Lung (tissue), 12 donors: ENCODE measurements around the gene PLEKHF1. TPM values are rescaled to one million over a fixed set of nuclear protein-coding genes. Genes with fewer than 3 reads are reported as not detected.
"Not testable (repeated sequence)": the region's sequence is repeated elsewhere in the genome, so short reads cannot be mapped to it uniquely, and the experiment has no call there.

Source experiments
- ATAC-seq: fragments of 200-7000 bp; cut with Tn5 transposase; one replicate; pipeline ENCODE4 v1.9.1; 2020; ENCODE audit warnings: moderate number of reproducible peaks; ENCODE audit not compliant: insufficient read depth, low FRiP score
- DNase-seq, 3 donors: peaks; one replicate each; pipeline ENCODE4 v3.0.0-alpha.2; 2013 to 2017
- H3K27ac ChIP-seq, 2 donors: one replicate each; pipeline ENCODE4 v1.5.1; 2013; ENCODE audit warnings: mild to moderate bottlenecking in 2 of 2, moderate library complexity in 2 of 2, control low read depth in 1 of 2, inconsistent platforms in 1 of 2, low read depth in 1 of 2, low read length in 1 of 2
- H3K27me3 ChIP-seq, 3 donors: one replicate each; pipeline ENCODE4 v1.5.1; 2013; ENCODE audit warnings: low read length in 2 of 3; ENCODE audit not compliant: control insufficient read depth in 3 of 3, insufficient read depth in 3 of 3
- H3K36me3 ChIP-seq, 4 donors: one replicate each; pipeline ENCODE4 v1.5.1; 2013; ENCODE audit warnings: low read length in 4 of 4, mild to moderate bottlenecking in 1 of 4, moderate library complexity in 1 of 4; ENCODE audit not compliant: control insufficient read depth in 4 of 4, insufficient read depth in 4 of 4
- H3K4me1 ChIP-seq, 5 donors: one replicate each; pipeline ENCODE4 v1.5.1; 2013; ENCODE audit warnings: low read length in 5 of 5, mild to moderate bottlenecking in 2 of 5, moderate library complexity in 1 of 5; ENCODE audit not compliant: control insufficient read depth in 5 of 5, insufficient read depth in 5 of 5
- H3K4me3 ChIP-seq: one replicate; pipeline ENCODE4 v1.5.1; 2013; ENCODE audit warnings: mild to moderate bottlenecking, control low read depth, moderate library complexity
- H3K9ac ChIP-seq, 2 donors: one replicate each; pipeline ENCODE4 v1.5.1; 2013; ENCODE audit warnings: low read length in 2 of 2, control low read depth in 1 of 2; ENCODE audit not compliant: insufficient read depth in 1 of 2
- H3K9me3 ChIP-seq, 4 donors: one replicate each; pipeline ENCODE4 v1.5.1; 2013; ENCODE audit warnings: low read length in 3 of 4, mild to moderate bottlenecking in 1 of 4, moderate library complexity in 1 of 4; ENCODE audit not compliant: control insufficient read depth in 4 of 4, insufficient read depth in 3 of 4
- WGBS, 2 donors: extraction: QIAGEN DNeasy Blood & Tissue Kit; methylation state at CpG; one replicate each; pipeline ENCODE4 v1.1.7; 2013; 5-methylcytosine and 5-hydroxymethylcytosine counted together
- polyA plus RNA-seq, 2 donors: library from polyadenylated mRNA; stranded (reverse); fragments of 200-250 nt; gene quantifications; one replicate each; pipeline ENCODE4 v1.2.1, GENCODE V29; 2013
- total RNA-seq, 2 donors: library from RNA; depleted of rRNA in 1 of 2; stranded (reverse); fragments of >200 nt in 1 of 2; gene quantifications; one replicate each; pipeline ENCODE4 v1.2.1, GENCODE V29; 2014 to 2021
- TF ChIP-seq, protein P1 (sequence below): IDR thresholded peaks from 2 replicates; pipeline ENCODE4 v1.5.1; 2012; ENCODE audit warnings: mild to moderate bottlenecking; ENCODE audit errors: control extremely low read depth, extremely low read depth
- donor health status: control.
- donor health status: control.
- donor health status: Bipolar disorder and iron deficiency.
- donor health status: healthy.
- donor health status: DM: yes; HTN: yes; CAD: no.

PLEKHF1 gene
- total and polyA plus RNA-seq, 4 donors = 5.7 to 13.2 (median 10.4) TPM

DNA sequence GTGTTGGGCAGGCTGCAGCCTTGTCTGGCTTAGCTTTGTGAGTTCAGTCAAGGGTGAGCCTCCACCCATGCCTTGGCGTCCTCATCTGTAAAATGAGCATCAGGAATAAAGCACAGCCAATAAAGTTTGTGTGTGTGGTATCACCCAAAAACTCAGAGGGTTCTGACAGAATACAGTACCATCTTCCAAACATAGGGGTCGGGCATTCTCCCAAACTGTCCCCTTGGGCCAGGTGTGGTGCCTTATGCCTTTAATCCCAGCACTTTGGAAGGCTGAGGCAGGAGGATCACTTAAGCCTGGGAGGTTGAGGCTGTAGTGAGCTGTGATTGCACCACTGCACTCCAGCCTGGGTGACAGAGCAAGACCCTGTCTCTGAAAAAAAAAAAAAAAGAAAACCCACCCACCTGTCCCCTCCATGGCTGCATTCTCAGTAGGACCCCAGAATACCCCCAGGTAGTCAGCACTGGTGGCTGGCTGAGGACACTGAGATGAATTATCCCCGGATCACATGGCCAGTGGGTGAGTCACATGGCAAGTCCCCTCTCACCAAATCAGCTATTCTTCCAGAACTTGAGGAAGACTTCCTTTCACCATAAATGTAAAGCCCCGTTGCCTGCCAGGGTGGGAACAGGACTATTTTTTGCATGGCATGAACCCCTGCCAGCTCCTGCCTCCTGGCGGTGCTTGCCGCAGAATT, 40.6 kb upstream of the PLEKHF1 start:
- no peak for DNase-seq
- no peak for ATAC-seq
- H3K36me3 ChIP-seq = no peaks in the 10 kb centered on the region
- H3K27ac ChIP-seq = no peak overlapping the region
- TF ChIP-seq, protein P1, sequence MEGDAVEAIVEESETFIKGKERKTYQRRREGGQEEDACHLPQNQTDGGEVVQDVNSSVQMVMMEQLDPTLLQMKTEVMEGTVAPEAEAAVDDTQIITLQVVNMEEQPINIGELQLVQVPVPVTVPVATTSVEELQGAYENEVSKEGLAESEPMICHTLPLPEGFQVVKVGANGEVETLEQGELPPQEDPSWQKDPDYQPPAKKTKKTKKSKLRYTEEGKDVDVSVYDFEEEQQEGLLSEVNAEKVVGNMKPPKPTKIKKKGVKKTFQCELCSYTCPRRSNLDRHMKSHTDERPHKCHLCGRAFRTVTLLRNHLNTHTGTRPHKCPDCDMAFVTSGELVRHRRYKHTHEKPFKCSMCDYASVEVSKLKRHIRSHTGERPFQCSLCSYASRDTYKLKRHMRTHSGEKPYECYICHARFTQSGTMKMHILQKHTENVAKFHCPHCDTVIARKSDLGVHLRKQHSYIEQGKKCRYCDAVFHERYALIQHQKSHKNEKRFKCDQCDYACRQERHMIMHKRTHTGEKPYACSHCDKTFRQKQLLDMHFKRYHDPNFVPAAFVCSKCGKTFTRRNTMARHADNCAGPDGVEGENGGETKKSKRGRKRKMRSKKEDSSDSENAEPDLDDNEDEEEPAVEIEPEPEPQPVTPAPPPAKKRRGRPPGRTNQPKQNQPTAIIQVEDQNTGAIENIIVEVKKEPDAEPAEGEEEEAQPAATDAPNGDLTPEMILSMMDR = no peak
- no peak overlapping the region for H3K9ac ChIP-seq
- H3K4me3 ChIP-seq = no peak overlapping the region
- 69 to 86% methylated on average over 6 of the region's 6 CpGs for WGBS, 2 donors
- no peaks in the 10 kb centered on the region for H3K9me3 ChIP-seq
- H3K27me3 ChIP-seq = no peaks in the 10 kb centered on the region
- H3K4me1 ChIP-seq = peaks cover 0 to 7% (median 0%) of the 10 kb centered on the region in 5 donors

DNA sequence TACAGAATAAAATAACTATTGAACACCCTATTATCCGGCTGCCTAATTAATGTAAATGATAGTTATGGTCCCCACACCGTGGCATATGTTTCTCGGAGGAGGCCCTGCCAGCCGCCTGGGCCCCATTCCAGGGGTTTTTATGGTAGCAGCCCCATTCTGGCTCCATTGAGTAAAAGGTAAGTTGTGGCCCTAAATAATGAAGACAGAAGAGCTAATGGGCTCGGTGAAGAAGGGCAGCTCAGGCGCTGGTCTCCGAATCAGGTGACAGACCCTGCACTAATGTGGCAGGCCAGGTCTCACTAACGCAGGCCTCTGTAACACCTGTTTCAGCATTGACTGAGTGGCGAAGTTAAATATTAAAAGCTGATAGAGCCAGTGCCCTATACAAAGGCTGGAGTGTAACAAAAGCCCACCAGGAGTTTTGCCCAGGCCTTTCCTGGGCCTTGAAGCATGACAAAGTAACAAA, 40.0 kb upstream of the PLEKHF1 start:
- 79 to 86% methylated on average over 9 of the region's 9 CpGs for WGBS, 2 donors

DNA sequence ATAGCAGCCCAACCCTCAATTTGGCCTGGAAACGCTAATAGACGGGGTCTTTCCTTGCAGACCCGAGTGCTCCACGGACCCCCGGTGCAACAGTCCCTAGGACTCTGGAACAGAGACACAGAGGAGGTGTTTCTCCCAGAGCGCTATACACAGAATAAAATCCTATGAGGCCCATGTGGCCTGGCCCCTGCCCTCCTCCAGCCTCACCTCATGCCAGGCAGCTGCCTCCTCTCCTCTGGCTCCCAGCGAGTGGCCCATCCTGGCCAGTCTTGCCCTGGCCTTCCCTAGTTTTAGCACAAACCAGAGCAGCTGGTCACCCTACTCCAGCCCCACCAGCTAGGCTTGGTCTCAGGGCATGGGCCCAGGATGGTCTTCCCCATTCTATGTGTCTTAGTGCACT, 38.9 kb upstream of the PLEKHF1 start:
- H3K27ac ChIP-seq = no peak overlapping the region
- ATAC-seq = no peak
- no peak for DNase-seq
- WGBS, 2 donors = 95 to 97% methylated on average over 7 of the region's 7 CpGs
- no peaks in the 10 kb centered on the region for H3K36me3 ChIP-seq
- no peak overlapping the region for H3K4me3 ChIP-seq
- TF ChIP-seq, protein P1 = no peak
- H3K9me3 ChIP-seq = no peaks in the 10 kb centered on the region
- H3K4me1 ChIP-seq = peaks cover 0 to 7% (median 0%) of the 10 kb centered on the region in 5 donors
- H3K27me3 ChIP-seq = no peaks in the 10 kb centered on the region
- H3K9ac ChIP-seq = no peak overlapping the region

More for the DNA sequence above, 40.0 kb upstream of the PLEKHF1 start:
- DNase-seq (peak; percentile 34 to 52 (median 47)), ATAC-seq (no peak)
- Histone ChIP-seq H3K9ac (no peak overlapping the region), H3K36me3 (no peaks in the 10 kb centered on the region), H3K27me3 (no peaks in the 10 kb centered on the region), H3K27ac (no peak overlapping the region), H3K9me3 (no peaks in the 10 kb centered on the region), H3K4me3 (no peak overlapping the region), H3K4me1 (peaks cover 0 to 7% (median 0%) of the 10 kb centered on the region in 5 donors)
- TF ChIP-seq, protein P1 = no peak

DNA sequence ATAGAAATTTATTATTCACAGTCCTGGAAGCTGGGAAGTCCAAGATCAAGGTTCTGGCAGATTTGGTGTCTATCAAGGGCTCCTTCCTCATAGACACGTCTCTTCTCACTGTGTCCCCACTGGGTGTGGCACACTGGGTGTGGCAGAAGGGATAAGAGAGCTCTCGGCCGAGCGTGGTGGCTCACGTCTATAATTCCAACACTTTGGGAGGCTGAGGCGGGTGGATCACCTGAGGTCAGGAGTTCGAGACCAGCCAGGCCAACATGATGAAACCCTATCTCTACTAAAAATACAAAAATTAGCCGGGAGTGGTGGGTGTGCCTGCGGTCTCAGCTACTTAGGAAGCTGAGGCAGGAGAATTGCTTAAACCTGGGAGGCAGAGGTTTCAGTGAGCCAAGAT, 38.4 kb upstream of the PLEKHF1 start:
- not testable (repeated sequence) for H3K27me3 ChIP-seq, H3K36me3 ChIP-seq, ATAC-seq, DNase-seq, H3K9me3 ChIP-seq, H3K4me3 ChIP-seq, H3K27ac ChIP-seq, H3K9ac ChIP-seq, H3K4me1 ChIP-seq
- WGBS, 2 donors = 87 to 91% methylated on average over 9 of the region's 9 CpGs
